K562 (cell line): ENCODE results near the gene MAD1L1. TPM values are rescaled to one million over a fixed set of nuclear protein-coding genes. Genes with fewer than 3 reads are reported as not detected.

ENCODE experiments used
- BRD9 ChIP-seq: fragments of 450-650 bp; IDR thresholded peaks from 2 replicates; pipeline ENCODE4 v1.6.1; 2018; ENCODE audit warnings: low read depth; ENCODE audit not compliant: partially characterized antibody
- CBX1 ChIP-seq: sonication (generic); IDR thresholded peaks from 2 replicates; pipeline ENCODE4 v1.6.1; 2016; ENCODE audit warnings: antibody characterized with exemption, low read depth, mild to moderate bottlenecking
- CBX3 ChIP-seq, 2 experiments: IDR thresholded peaks; 1 replicate in 1 of 2; 2 replicates in 1 of 2; pipeline ENCODE4 v1.6.1; 2012; ENCODE audit warnings: inconsistent platforms in 2 of 2, low read length in 2 of 2, borderline replicate concordance in 1 of 2, control low read depth in 1 of 2
- CBX5 ChIP-seq: IDR thresholded peaks from 2 replicates; pipeline ENCODE4 v1.6.1; 2014; ENCODE audit warnings: low read depth, borderline replicate concordance
- E2F3 ChIP-seq: fragments of 250-450 bp; sonication (Bioruptor Pico); IDR thresholded peaks from 2 replicates; pipeline ENCODE4 v1.4.0; 2020; ENCODE audit warnings: mild to moderate bottlenecking
- FIP1L1 ChIP-seq: fragments of 200-400 bp; formaldehyde crosslinking; IDR thresholded peaks from 2 replicates; pipeline ENCODE4 v1.6.1; 2018; ENCODE audit warnings: mild to moderate bottlenecking, low read depth, low read length; ENCODE audit not compliant: poor library complexity, severe bottlenecking
- FOXK1 ChIP-seq: sonication (generic); formaldehyde crosslinking; IDR thresholded peaks from 2 replicates; pipeline ENCODE4 v1.8.0; 2022; ENCODE audit warnings: missing genetic modification reagents, mild to moderate bottlenecking, borderline replicate concordance
- FUS ChIP-seq: fragments of 200-400 bp; formaldehyde crosslinking; optimal IDR thresholded peaks from 2 replicates; pipeline ENCODE3; 2017; ENCODE audit warnings: low read depth, low read length
- HDAC1 ChIP-seq, 2 experiments: fragments of 450-650 bp; IDR thresholded peaks; 2 replicates each; pipeline ENCODE4 v1.6.1; 2016 to 2017; ENCODE audit warnings: inconsistent platforms in 1 of 2, mild to moderate bottlenecking in 1 of 2, moderate library complexity in 1 of 2
- MIER1 ChIP-seq: fragments of 450-650 bp; IDR thresholded peaks from 2 replicates; pipeline ENCODE4 v1.6.1; 2016; ENCODE audit warnings: antibody characterized with exemption, mild to moderate bottlenecking, low read depth
- PCBP1 ChIP-seq: fragments of 200-400 bp; formaldehyde crosslinking; IDR thresholded peaks from 2 replicates; pipeline ENCODE4 v1.6.1; 2018; ENCODE audit warnings: mild to moderate bottlenecking, low read depth, low read length; ENCODE audit not compliant: poor library complexity, severe bottlenecking
- TRIM24 ChIP-seq, 2 experiments: fragments of 450-650 bp; IDR thresholded peaks; 2 replicates each; pipeline ENCODE4 v1.6.1; 2016
- TRIM28 ChIP-seq: fragments of 450-650 bp; IDR thresholded peaks from 2 replicates; pipeline ENCODE4 v1.6.1; 2017
- ZEB2 ChIP-seq: fragments of 450-650 bp; IDR thresholded peaks from 2 replicates; pipeline ENCODE4 v1.6.1; 2016
- ZKSCAN1 ChIP-seq: fragments of 150-350 bp; IDR thresholded peaks from 2 replicates; pipeline ENCODE4 v1.6.1; 2016; ENCODE audit warnings: low read depth, low read length
- ZNF175 ChIP-seq: fragments of 200-800 bp; sonication (Bioruptor generic); IDR thresholded peaks from 2 replicates; pipeline ENCODE4 v1.6.1; 2016; ENCODE audit warnings: low read depth, mild to moderate bottlenecking, missing genetic modification characterization, missing compliant biosample characterization
- ZNF507 ChIP-seq: conservative IDR thresholded peaks from 2 replicates; pipeline ENCODE4 v1.6.1; 2017; ENCODE audit warnings: missing genetic modification characterization, missing compliant biosample characterization
- polyA plus RNA-seq, 8 experiments: library from polyadenylated mRNA; depleted of rRNA in 4 of 8; stranded (reverse) in 5 of 8; unstranded in 3 of 8; fragments of >200 nt; fragmentation: Nextera tagmentation in 2 of 8; fragmentation: Illumina TruSeq in 1 of 8; extraction: Ambion mirVana in 2 of 8; extraction: Trizol in 1 of 8; gene quantifications; 2 replicates each; pipeline versions ENCODE4 v1.2.1 to v1.2.3, GENCODE V29; 2011 to 2014; ENCODE audit warnings: inconsistent platforms in 1 of 8, missing spikeins in 1 of 8
- total RNA-seq, 7 experiments: library from RNA; depleted of rRNA in 6 of 7; stranded (reverse); fragments of >200 nt in 6 of 7; fragmentation: Illumina TruSeq in 2 of 7; extraction: Trizol in 2 of 7; gene quantifications; 2 replicates each; pipeline versions ENCODE4 v1.2.1 to v1.2.3, GENCODE V29; 2011 to 2021; ENCODE audit warnings: low replicate concordance in 1 of 7
- TF ChIP-seq, protein P1 (sequence below): fragments of 450-650 bp; formaldehyde crosslinking; IDR thresholded peaks from 2 replicates; pipeline ENCODE4 v1.4.0; 2022; ENCODE audit warnings: missing genetic modification characterization
- TF ChIP-seq, protein P2 (sequence below), 2 experiments: fragments of 200-800 bp in 1 of 2; sonication (Bioruptor generic) in 1 of 2; sonication (generic) in 1 of 2; formaldehyde crosslinking in 1 of 2; IDR thresholded peaks in 1 of 2; conservative IDR thresholded peaks in 1 of 2; 2 replicates each; pipeline versions ENCODE4 v1.5.0 to v1.6.1; 2016 to 2020; ENCODE audit warnings: missing compliant biosample characterization in 1 of 2, missing genetic modification characterization in 1 of 2, missing genetic modification reagents in 1 of 2
- TF ChIP-seq, protein P3 (sequence below): fragments of 450-650 bp; IDR thresholded peaks from 2 replicates; pipeline ENCODE4 v1.6.1; 2016; ENCODE audit warnings: mild to moderate bottlenecking

The MAD1L1 gene
- total and polyA plus RNA-seq, 9 of the 15 experiments (the other 6 are each of a cell fraction or from before 2014, with no cell fraction given): 1.7 to 89.7 (median 18.0) TPM

DNA sequence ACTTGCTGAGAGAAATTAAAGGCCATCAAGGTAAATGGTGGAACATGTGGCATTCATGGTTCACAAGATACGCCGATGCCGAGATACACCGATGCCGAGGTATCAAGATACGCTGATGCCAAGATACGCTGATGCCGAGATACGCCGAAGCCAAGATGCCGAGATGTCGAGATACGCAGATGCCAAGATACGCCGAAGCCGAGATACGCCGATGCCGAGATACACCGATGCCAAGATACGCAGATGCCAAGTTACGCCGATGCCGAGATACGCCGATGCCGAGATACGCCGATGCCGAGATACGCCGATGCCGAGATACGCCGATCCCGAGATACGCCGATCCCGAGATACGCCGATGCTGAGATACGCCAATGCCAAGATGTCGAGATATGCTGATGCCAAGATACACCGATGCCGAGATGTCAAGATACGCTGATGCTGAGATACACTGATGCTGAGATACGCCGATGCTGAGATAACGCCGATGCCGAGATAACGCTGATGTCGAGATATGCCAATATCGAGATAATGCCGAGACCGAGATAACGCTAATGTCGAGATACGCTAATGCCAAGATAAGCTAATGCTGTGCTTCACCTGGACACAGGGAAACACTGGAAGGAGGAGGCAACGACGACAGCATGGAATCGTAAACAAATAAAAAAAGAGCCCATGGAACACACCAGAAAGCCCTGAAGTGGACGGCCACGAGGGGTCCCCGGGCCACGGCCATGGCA lies 172.6 kb downstream of the MAD1L1 start (continued):
- TF ChIP-seq BRD9: no peak
- TF ChIP-seq CBX5: peak; percentile 81
- peak; percentile 59; the same call in 1 of the 2 replicates for TF ChIP-seq ZKSCAN1
- no peak for TF ChIP-seq E2F3 (CRISPR knock-in tag)
- TF ChIP-seq CBX3 (IDR thresholded peaks at IDR 0.05; ENCODE audit: borderline replicate concordance in 1 of 2, low read length in 2 of 2): peak in 1 of 2 experiments; percentile 88; a peak in 2 of 3 replicates
- peak; percentile 82; the same call in 1 of the 2 replicates for TF ChIP-seq CBX1
- TF ChIP-seq, protein P1, sequence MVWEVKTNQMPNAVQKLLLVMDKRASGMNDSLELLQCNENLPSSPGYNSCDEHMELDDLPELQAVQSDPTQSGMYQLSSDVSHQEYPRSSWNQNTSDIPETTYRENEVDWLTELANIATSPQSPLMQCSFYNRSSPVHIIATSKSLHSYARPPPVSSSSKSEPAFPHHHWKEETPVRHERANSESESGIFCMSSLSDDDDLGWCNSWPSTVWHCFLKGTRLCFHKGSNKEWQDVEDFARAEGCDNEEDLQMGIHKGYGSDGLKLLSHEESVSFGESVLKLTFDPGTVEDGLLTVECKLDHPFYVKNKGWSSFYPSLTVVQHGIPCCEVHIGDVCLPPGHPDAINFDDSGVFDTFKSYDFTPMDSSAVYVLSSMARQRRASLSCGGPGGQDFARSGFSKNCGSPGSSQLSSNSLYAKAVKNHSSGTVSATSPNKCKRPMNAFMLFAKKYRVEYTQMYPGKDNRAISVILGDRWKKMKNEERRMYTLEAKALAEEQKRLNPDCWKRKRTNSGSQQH (CRISPR knock-in tag): no peak
- TF ChIP-seq FIP1L1: no peak
- no peak for TF ChIP-seq ZNF175 (CRISPR knock-in tag)
- TF ChIP-seq, protein P2, sequence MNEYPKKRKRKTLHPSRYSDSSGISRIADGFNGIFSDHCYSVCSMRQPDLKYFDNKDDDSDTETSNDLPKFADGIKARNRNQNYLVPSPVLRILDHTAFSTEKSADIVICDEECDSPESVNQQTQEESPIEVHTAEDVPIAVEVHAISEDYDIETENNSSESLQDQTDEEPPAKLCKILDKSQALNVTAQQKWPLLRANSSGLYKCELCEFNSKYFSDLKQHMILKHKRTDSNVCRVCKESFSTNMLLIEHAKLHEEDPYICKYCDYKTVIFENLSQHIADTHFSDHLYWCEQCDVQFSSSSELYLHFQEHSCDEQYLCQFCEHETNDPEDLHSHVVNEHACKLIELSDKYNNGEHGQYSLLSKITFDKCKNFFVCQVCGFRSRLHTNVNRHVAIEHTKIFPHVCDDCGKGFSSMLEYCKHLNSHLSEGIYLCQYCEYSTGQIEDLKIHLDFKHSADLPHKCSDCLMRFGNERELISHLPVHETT (CRISPR knock-in tag; conservative IDR thresholded peaks at IDR 0.05 in 1 of 2, IDR thresholded peaks at IDR 0.05 in 1 of 2): no peak
- peak; percentile 76 for TF ChIP-seq ZEB2
- TF ChIP-seq, protein P3, sequence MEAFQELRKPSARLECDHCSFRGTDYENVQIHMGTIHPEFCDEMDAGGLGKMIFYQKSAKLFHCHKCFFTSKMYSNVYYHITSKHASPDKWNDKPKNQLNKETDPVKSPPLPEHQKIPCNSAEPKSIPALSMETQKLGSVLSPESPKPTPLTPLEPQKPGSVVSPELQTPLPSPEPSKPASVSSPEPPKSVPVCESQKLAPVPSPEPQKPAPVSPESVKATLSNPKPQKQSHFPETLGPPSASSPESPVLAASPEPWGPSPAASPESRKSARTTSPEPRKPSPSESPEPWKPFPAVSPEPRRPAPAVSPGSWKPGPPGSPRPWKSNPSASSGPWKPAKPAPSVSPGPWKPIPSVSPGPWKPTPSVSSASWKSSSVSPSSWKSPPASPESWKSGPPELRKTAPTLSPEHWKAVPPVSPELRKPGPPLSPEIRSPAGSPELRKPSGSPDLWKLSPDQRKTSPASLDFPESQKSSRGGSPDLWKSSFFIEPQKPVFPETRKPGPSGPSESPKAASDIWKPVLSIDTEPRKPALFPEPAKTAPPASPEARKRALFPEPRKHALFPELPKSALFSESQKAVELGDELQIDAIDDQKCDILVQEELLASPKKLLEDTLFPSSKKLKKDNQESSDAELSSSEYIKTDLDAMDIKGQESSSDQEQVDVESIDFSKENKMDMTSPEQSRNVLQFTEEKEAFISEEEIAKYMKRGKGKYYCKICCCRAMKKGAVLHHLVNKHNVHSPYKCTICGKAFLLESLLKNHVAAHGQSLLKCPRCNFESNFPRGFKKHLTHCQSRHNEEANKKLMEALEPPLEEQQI: 0 out of 2 replicates have a peak, but pooled peaks have one; percentile 60
- TF ChIP-seq HDAC1 (IDR thresholded peaks at IDR 0.05): no peak
- TF ChIP-seq ZNF507 (tag): no peak
- TF ChIP-seq TRIM28: peak; percentile 70; the same call in 1 of the 2 replicates
- TF ChIP-seq FOXK1: no peak
- no peak for TF ChIP-seq PCBP1
- peak; percentile 39 to 76; a peak in 2 of 4 replicates for TF ChIP-seq TRIM24 (IDR thresholded peaks at IDR 0.05)
- no peak for TF ChIP-seq FUS
- no peak for TF ChIP-seq MIER1
